GM12878 (cell line): Measurements from ENCODE around the gene ANKRD13D. TPM values are rescaled to one million over a fixed set of nuclear protein-coding genes. Genes with fewer than 3 reads are reported as not detected.

Experiments
- ATF7 ChIP-seq: fragments of 450-650 bp; IDR thresholded peaks from 2 replicates; pipeline ENCODE4 v1.6.1; 2016; ENCODE audit warnings: low read depth, mild to moderate bottlenecking
- CHD2 ChIP-seq: IDR thresholded peaks from 2 replicates; pipeline ENCODE4 v1.6.1; 2011; ENCODE audit warnings: low read depth, low read length, improper control_type of control experiment, borderline replicate concordance
- E2F4 ChIP-seq: IDR thresholded peaks from 2 replicates; pipeline ENCODE4 v1.6.1; 2012; ENCODE audit warnings: low read depth, low read length, improper control_type of control experiment
- ELK1 ChIP-seq: IDR thresholded peaks from 2 replicates; pipeline ENCODE4 v1.6.1; 2012; ENCODE audit warnings: low read depth, low read length, improper control_type of control experiment
- HSF1 ChIP-seq: fragments of 150-350 bp; IDR thresholded peaks from 2 replicates; pipeline ENCODE4 v1.6.1; 2014; ENCODE audit warnings: mild to moderate bottlenecking, low read depth, low read length
- MYB ChIP-seq: fragments of 150-350 bp; IDR thresholded peaks from 2 replicates; pipeline ENCODE4 v1.6.1; 2014; ENCODE audit warnings: mild to moderate bottlenecking, low read depth, low read length, borderline replicate concordance
- NFIC ChIP-seq: IDR thresholded peaks from 2 replicates; pipeline ENCODE4 v1.6.1; 2012; ENCODE audit warnings: low read depth, mild to moderate bottlenecking, inconsistent platforms, low read length, moderate library complexity
- PKNOX1 ChIP-seq: fragments of 450-650 bp; IDR thresholded peaks from 2 replicates; pipeline ENCODE4 v1.6.1; 2016; ENCODE audit warnings: mild to moderate bottlenecking
- RB1 ChIP-seq: fragments of 450-650 bp; formaldehyde crosslinking; IDR thresholded peaks from 2 replicates; pipeline ENCODE4 v1.6.1; 2017; ENCODE audit warnings: mild to moderate bottlenecking, borderline replicate concordance
- RELB ChIP-seq: fragments of 450-650 bp; IDR thresholded peaks from 2 replicates; pipeline ENCODE4 v1.6.1; 2017; ENCODE audit warnings: low read depth, mild to moderate bottlenecking, moderate library complexity
- RUNX3 ChIP-seq: IDR thresholded peaks from 2 replicates; pipeline ENCODE4 v1.6.1; 2012; ENCODE audit warnings: low read length, inconsistent platforms
- SRF ChIP-seq, 2 experiments: IDR thresholded peaks; 2 replicates each; pipeline ENCODE4 v1.6.1; 2011; ENCODE audit warnings: low read depth in 2 of 2, low read length in 2 of 2, mild to moderate bottlenecking in 1 of 2, moderate library complexity in 1 of 2
- TCF12 ChIP-seq: IDR thresholded peaks from 2 replicates; pipeline ENCODE4 v1.6.1; 2011; ENCODE audit warnings: low read depth, mild to moderate bottlenecking, low read length
- ZNF24 ChIP-seq: fragments of 450-650 bp; IDR thresholded peaks from 2 replicates; pipeline ENCODE4 v1.6.1; 2017; ENCODE audit warnings: antibody characterized with exemption, mild to moderate bottlenecking
- ZNF687 ChIP-seq: fragments of 450-650 bp; IDR thresholded peaks from 2 replicates; pipeline ENCODE4 v1.6.1; 2017; ENCODE audit warnings: mild to moderate bottlenecking, moderate library complexity
- polyA plus RNA-seq, 11 experiments: library from polyadenylated mRNA; depleted of rRNA in 4 of 11; unstranded in 6 of 11; stranded (reverse) in 5 of 11; fragments of >200 nt; fragmentation: Nextera tagmentation in 4 of 11; fragmentation: Illumina TruSeq in 1 of 11; extraction: Ambion mirVana in 4 of 11; extraction: Trizol in 1 of 11; gene quantifications; 1 replicate in 1 of 11; 2 replicates in 10 of 11; pipeline versions ENCODE4 v1.2.1 to v1.2.3, GENCODE V29; 2011 to 2016; ENCODE audit warnings: inconsistent platforms in 2 of 11, missing spikeins in 2 of 11, low read depth in 1 of 11
- total RNA-seq, 4 experiments: library from RNA; depleted of rRNA in 3 of 4; stranded (reverse); fragments of >200 nt in 3 of 4; fragmentation: Illumina TruSeq in 1 of 4; extraction: Trizol in 1 of 4; gene quantifications; 2 replicates each; pipeline versions ENCODE4 v1.2.1 to v1.2.3, GENCODE V29; 2013 to 2021

The ANKRD13D gene
- total and polyA plus RNA-seq, 10 of the 15 experiments (the other 5 are each of a cell fraction or from before 2014, with no cell fraction given), result 2.0 to 56.2 (median 21.4) TPM

- TF ChIP-seq E2F4 (no peak), PKNOX1 (peak; percentile 65), TCF12 (no peak), RUNX3 (no peak), SRF (IDR thresholded peaks at IDR 0.05; ENCODE audit: low read depth in 2 of 2, low read length in 2 of 2) (peak in 1 of 2 experiments; percentile 66; a peak in 1 of 4 replicates), CHD2 (0 out of 2 replicates have a peak, but pooled peaks have one; percentile 49), RELB (0 out of 2 replicates have a peak, but pooled peaks have one; percentile 36), ZNF687 (no peak), ELK1 (peak; percentile 97), RB1 (peak; percentile 77; the same call in 1 of the 2 replicates), HSF1 (no peak), MYB (no peak), NFIC (no peak), ATF7 (0 out of 2 replicates have a peak, but pooled peaks have one; percentile 31), ZNF24 (no peak)
These were observed 26.1 kb upstream of the ANKRD13D start (continued) for GRCh38 chr11:67262731-67263675.
